HTR-8/SVneo (cell line): ENCODE measurements around the gene TXNL4A.
"Not testable (repeated sequence)": the region's sequence is repeated elsewhere in the genome, so short reads cannot be mapped to it uniquely, and the experiment has no call there.

Source experiments
- DNase-seq: peaks from one replicate; pipeline ENCODE4 v3.0.0; 2011; ENCODE audit warnings: low spot score, mixed read lengths; ENCODE audit not compliant: insufficient read length
- FAIRE-seq: peaks from 2 replicates; lab custom pipeline; 2011; peaks lifted over from hg19 to GRCh38; lab: Jason Lieb, UNC

Gene TXNL4A

GRCh38 chr18:79965119-79965902 lies 23.1 kb downstream of the TXNL4A start:
- DNase-seq = no peak
- FAIRE-seq = no peak

GRCh38 chr18:79964330-79965118 lies 23.8 kb downstream of the TXNL4A start, which contains the start of gene HSBP1L1:
TSS of gene HSBP1L1 (plus strand) at chr18:79964643. CDS start at chr18:79964736, 93 bp downstream.
- no peak for DNase-seq

DNA sequence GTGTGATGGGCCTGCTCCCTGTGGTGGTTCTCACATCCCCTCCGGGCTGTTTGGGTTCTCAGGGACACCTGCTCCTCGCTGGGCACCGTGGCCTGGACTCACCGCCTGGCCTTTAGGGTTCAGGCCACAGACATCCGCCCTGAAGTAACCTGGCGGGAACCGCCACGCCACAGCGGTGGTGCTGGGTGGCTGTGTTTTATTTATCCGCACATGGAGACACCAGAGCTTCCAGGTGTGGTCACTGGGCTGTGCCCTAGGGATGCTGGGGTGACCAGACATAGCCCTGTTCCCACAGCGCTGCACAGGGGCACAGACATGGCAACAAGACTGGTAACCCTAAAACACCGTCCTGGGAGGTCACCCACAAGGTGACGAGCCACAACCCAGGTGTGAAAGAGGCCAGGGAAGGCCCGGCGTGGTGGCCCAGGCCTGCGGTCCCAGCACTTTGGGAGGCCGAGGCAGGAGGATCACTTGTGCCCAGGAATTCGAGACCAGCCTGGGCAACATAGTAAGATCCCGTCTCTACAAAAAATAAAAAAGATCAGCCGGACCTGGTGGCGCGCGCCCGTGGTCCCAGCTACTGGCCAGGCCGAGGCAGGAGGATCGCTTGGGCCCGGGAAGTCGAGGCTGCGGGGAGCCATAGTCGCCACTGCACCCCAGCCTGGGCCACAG lies 24.6 kb downstream of the TXNL4A start:
- no peak for FAIRE-seq
- no peak for DNase-seq

More at GRCh38 chr18:79964330-79965118, 23.8 kb downstream of the TXNL4A start, which contains the start of gene HSBP1L1:
- FAIRE-seq = no peak

GRCh38 chr18:79962835-79963657 lies 25.3 kb downstream of the TXNL4A start:
- DNase-seq (no peak), FAIRE-seq (no peak)

DNA sequence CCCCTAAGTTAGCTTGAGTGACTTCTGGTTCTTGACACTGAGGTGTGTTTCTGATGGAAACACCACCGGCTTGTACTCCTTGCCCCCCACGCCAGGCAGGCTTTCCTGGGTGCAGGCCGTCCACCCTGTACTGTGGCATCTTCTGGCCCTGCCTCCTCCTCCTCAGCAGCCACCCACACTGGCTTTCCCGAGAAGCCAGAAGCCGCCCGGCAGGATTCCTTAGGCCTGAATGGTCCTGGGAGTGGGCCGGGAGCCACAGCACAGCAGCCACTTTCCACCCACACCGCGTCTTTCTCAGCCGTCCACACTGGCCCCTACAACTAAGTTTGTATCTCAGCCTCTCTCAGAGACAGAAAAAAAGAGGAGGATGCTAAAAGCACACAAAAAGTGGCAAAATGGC lies 26.1 kb downstream of the TXNL4A start:
- DNase-seq (no peak), FAIRE-seq (no peak)

DNA sequence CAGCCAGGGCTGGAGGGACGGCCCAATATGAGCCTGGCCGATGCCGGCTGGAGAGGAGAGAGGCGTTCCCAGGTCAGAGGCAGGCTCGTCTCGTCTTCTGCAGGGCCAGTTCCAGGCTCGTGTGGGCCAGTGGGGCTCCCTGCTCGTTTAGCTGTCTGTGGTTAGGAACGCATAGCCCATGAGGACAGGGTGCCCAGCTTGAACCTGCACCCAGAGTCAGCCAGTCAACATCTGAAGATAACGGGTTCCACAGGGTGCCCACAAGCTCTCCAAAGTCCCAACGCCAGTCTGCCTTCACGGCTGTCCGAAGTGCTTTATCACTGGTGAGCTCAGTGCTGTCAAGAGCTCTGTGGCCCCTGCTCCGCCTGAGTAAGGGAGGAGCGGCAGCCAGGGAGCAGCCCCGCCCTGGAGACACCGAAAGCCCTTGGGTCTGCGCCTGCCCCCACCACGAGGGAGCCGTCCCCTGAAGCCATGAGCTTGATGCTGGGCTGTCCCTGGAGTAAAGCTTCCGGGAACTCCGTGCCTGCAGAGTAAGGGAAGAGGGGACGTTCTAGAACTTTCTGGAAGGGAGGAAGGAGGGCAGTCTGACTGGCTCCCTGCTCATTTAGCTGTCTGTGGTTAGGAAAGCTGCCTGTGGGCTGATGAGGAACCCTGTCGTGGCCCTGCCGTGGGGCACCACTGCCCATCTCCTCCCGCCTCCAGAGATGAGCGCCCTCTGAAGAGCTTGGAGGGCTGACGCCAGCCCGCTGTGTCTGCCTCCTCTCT lies 26.7 kb downstream of the TXNL4A start:
- FAIRE-seq (no peak), DNase-seq (no peak)

DNA sequence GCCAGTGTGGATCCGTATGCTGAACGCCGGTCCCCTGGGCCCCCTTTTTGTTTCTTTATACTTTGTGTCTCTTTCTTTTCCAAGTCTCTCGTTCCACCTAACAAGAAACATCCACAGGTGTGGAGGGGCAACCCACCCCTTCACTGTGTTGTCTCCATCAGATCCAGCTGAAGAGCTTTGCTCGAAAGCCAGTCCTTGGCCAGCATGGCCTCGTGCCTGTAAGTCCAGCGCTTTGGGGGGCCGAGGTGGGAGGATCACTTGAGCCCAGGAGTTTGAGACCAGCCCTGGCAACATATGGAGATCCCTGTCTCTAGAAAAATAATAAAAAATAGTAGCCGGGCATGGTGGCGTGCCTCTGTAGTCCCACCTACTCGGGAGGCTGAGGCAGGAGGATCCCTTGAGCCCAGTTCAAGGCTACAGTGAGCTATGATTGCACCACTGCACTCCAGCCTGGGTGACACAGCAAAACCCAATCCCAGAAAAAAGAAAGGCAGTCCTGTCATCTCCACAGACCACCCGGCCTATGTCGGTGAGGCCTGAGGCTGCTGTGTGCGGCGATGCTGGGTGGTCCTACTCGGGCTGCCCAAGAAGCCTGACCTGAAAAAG lies 27.3 kb downstream of the TXNL4A start:
- no peak for FAIRE-seq
- no peak for DNase-seq

- not testable (repeated sequence) for DNase-seq, FAIRE-seq
Measured at GRCh38 chr18:79960161-79960801, 28.1 kb downstream of the TXNL4A start.

DNA sequence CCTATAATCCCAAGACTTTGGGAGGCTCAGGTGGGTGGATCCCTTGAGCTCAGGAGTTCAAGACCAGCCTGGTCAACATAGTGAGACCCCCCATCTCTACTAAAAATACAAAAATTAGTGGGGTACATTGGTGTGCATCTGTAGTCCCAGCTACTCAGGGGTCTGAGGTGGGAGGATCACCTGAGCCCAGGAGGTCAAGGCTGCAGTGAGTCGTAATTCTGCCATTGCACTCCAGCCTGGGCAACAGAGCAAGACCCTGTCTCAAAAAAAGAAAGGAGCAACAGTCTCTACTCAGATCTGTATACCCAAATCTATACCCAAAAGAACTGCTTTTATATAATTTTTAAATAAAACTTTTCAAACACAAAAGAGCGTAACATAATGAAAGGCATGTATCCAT lies 29.4 kb downstream of the TXNL4A start:
- FAIRE-seq (no peak), DNase-seq (no peak)

GRCh38 chr18:79956276-79956675 lies 32.1 kb downstream of the TXNL4A start:
- DNase-seq (no peak), FAIRE-seq (no peak)

DNA sequence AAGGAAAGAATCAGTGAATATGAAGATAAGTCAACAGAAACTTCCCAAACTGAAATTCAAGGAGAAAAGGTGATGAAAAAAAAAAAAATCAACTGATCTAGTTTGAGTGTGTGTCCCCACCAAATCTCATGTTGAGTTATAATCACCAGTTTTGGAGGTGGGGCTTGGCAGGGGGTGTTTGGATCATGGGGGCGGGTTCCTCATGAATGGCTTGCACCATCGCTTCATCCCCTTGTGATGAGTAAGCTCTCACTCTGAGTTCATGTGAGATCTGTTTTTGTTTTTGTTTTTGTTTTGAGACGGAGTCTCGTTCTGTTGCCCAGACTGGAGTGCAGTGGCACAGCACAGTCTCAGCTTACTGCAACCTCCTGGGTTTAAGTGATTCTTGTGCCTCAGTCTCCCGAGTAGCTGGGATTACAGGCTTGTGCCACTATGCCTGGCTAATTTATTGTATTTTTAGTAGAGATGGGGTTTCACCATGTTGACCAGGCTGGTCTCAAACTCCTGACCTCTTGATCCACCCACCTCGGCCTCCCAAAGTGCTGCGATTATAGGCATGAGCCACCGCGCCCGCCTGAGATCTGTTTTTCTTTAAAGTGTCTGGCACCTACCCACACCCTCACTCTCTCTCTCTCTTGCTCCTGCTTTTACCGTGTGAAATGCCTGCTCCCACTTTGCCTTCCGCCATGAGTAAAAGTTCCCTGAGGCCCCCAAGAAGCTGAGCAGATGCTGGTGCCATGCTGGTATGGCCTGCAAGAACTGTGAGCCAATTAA lies 32.9 kb downstream of the TXNL4A start:
- no peak for DNase-seq
- FAIRE-seq = no peak

GRCh38 chr18:79954791-79955190 lies 33.6 kb downstream of the TXNL4A start:
- no peak for DNase-seq

GRCh38 chr18:79953971-79954651 lies 34.3 kb downstream of the TXNL4A start:
- DNase-seq (no peak), FAIRE-seq (no peak)

More at GRCh38 chr18:79954791-79955190, 33.6 kb downstream of the TXNL4A start:
- no peak for FAIRE-seq

DNA sequence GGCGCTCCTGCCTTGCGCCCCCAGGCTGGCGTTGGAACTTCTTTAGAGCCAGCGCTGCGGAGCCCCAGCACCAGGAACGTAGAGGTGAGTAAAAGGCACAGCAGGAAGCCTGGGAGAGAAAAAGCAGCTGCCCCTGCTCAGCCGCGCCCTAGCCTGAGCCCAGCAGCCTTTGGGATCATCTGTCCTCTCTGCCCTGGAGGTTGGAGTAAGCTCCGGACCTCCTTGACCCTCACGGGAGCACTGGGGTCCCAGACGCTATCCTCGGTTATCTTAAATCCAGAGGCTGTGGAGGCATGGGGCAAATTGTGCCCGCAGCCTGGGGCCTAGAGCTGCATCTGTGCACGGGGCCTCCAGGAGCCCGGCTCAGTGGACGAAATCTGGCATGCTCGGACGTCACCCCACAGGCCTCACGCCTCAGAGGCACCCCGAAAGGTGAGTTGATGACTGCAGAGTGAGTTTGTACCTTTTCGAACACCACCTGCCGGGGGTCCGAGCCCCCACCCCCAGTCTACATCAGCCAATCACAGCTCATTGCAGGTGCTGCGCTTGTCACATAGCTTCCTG lies 35.3 kb downstream of the TXNL4A start:
- DNase-seq (no peak), FAIRE-seq (no peak)

- FAIRE-seq (no peak), DNase-seq (no peak)
Measured at GRCh38 chr18:79952456-79952995, 35.8 kb downstream of the TXNL4A start.
